Choroid plexus epithelial cell (primary cell): ENCODE results near the gene SCAMP1.

Source experiments
- DNase-seq: peaks from one replicate; pipeline ENCODE4 v3.0.0-alpha.2; 2010; ENCODE audit warnings: low read depth
- H3K4me3 ChIP-seq: 2 replicates; pipeline ENCODE4 v1.5.1; 2011; ENCODE audit warnings: low read depth, mild to moderate bottlenecking, control low read depth, low read length, moderate library complexity
- TF ChIP-seq, protein P1 (sequence below): conservative IDR thresholded peaks from 2 replicates; pipeline ENCODE4 v1.5.1; 2011; ENCODE audit warnings: low read depth, mild to moderate bottlenecking, control low read depth, inconsistent platforms, low read length, moderate library complexity

Gene SCAMP1, protein sequence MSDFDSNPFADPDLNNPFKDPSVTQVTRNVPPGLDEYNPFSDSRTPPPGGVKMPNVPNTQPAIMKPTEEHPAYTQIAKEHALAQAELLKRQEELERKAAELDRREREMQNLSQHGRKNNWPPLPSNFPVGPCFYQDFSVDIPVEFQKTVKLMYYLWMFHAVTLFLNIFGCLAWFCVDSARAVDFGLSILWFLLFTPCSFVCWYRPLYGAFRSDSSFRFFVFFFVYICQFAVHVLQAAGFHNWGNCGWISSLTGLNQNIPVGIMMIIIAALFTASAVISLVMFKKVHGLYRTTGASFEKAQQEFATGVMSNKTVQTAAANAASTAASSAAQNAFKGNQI

DNA sequence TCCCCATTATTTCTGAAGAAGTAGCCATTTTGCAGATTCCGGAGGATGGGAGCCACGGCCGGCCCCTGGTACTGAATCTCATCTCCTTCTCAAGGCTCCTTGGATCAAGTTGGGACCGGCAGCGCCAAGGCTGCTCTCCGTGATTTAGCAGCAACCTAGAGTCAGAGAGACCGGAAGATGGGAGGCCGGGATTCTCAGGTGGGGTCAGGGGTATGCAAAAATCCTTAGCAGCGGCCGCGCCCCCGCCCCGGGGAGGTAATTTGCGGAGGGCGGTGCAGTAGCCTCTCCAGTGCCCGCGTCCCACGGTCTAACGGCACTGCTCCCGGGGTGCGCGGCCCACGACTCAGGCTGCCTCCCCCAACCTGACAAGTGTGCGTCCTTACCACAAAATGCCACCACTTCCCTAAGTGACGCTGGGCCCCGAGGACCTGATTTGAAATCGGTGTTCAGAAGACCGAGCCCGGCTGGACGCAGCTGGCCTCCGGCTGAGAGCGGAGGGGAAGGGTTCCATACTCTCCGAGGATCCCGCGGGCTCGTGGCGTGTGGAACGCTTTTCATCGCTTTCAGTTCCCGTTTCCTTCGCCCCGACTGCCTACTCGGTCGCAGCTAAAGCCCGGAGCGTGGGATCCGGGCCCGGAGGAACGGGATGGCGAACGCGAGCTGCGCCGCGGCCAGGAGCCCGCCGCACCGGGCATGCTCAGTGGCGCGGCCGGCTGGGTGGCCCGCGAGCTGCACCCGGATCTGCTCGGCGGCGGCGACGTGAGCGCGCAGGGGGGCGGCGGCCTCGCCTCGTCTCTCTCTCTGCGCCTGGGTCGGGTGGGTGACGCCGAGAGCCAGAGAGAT is at the start of gene SCAMP1:
Gene SCAMP1 (plus strand): TSS at position 787 of the 843 bp plus-strand sequence. CDS start 55 bp downstream, at position 842.
- TF ChIP-seq, protein P1, sequence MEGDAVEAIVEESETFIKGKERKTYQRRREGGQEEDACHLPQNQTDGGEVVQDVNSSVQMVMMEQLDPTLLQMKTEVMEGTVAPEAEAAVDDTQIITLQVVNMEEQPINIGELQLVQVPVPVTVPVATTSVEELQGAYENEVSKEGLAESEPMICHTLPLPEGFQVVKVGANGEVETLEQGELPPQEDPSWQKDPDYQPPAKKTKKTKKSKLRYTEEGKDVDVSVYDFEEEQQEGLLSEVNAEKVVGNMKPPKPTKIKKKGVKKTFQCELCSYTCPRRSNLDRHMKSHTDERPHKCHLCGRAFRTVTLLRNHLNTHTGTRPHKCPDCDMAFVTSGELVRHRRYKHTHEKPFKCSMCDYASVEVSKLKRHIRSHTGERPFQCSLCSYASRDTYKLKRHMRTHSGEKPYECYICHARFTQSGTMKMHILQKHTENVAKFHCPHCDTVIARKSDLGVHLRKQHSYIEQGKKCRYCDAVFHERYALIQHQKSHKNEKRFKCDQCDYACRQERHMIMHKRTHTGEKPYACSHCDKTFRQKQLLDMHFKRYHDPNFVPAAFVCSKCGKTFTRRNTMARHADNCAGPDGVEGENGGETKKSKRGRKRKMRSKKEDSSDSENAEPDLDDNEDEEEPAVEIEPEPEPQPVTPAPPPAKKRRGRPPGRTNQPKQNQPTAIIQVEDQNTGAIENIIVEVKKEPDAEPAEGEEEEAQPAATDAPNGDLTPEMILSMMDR: no peak
- H3K4me3 ChIP-seq: peak within 1 kb of the TSS; percentile 97
- peak; percentile 95 for DNase-seq

DNA sequence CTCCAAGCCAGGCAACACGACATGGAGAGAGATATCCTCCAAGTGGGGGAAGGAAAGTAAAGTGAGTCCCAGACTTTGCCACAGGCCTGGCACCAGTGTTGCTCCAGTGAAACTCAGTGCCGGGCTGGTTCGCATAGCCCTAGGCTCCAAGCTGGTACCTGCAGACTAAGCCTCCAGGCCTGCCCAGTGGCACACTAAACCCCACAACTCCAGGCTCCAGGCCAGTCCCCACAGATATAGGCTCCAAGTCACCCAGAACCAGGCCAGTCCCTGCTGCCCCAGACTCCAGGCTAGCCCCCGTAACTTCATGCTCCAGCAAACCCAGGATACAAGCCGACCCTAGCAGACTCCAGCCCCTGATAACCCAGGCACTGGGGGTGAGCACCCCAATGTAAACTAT is 42.9 kb upstream of the SCAMP1 start:
- DNase-seq: no peak
- no peak overlapping the region for H3K4me3 ChIP-seq
- TF ChIP-seq, protein P1: no peak

DNA sequence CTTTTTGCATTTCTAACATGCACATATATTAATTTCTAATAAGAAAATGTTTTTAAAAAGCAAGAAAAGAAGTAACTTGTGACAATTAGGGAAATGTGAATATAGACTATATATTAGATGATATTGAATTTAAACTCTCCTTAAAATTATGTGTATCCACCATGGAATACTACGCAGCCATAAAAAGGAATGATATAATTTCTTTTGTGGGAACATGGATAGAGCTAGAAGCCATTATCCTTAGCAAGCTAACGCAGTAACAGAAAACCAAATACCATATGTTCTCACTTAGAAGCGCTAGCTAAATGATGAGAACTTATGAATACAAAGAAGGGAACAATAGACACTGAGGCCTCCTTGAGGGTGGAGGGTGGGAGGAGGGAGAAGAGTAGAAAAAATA is 42.1 kb upstream of the SCAMP1 start:
- TF ChIP-seq, protein P1: no peak
- no peak overlapping the region for H3K4me3 ChIP-seq
- no peak for DNase-seq

DNA sequence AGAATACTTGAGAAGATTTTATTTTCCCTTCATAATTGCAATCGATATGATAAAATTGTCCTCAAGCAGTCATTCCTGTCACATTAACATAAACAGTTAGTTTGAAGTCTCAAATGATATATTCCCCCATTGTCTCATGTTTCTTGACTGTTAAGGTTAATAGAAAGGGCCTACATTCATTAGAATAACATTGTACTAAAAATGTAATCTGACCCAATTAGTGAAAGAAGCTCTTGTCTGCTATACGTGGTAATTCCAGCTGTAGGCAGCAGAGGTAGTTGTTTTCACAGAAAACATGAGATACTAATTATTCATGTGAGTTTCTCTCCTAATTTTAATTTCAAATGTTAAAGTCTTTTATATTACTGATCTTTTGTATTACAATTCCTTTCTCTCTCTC is 40.0 kb upstream of the SCAMP1 start:
- DNase-seq: peak; percentile 74
- no peak overlapping the region for H3K4me3 ChIP-seq
- TF ChIP-seq, protein P1: peak; percentile 71

DNA sequence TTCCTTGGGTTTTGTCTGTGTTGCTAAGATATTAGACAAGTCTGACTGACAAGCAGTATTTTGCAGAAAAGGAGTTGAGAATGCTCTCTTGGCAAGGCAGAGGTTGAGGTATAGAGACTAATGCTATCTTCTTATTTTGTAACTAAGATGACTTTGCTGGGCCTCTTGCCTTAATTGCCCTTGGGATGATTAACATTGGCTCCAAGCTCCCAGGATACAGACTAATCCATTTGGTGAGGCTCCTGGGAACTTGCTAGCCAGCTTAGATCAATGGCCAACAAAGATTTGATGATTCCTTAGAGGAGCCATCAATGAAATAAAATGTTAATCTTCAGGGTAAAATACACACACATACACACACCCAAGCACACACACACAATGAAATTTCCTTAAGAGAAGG is 37.2 kb upstream of the SCAMP1 start:
- TF ChIP-seq, protein P1: no peak
- no peak for DNase-seq
- H3K4me3 ChIP-seq: no peak overlapping the region

DNA sequence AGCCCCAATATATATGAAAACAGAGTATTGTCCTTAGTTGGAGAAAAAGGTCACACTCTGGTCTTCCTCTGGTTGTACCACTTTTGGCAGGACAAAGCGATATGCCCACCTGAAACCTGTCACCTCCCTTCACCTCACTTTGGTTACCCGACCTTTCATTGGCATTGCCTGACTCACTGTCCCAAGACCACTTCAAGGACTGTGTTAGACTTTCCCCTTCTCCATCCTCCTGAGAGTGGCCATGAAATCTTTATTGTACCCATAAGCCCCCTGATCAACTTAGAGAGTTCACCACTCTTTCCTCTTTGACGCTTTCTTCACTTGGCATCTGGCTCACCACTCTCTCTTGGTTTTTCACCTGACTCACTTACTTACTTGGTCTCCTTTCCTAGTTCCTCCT is 33.5 kb upstream of the SCAMP1 start:
- DNase-seq: no peak
- no peak overlapping the region for H3K4me3 ChIP-seq
- TF ChIP-seq, protein P1: no peak
